HG03196 (cell line): Measurements from ENCODE around the gene FKBP10.
"Not testable (repeated sequence)": the region's sequence is repeated elsewhere in the genome, so short reads cannot be mapped to it uniquely, and the experiment has no call there.

Source experiments
- ATAC-seq: cut with Tn5 transposase; IDR thresholded peaks from one replicate; pipeline ENCODE4 v1.9.1; 2021; ENCODE audit not compliant: unreplicated experiment

The FKBP10 gene, protein sequence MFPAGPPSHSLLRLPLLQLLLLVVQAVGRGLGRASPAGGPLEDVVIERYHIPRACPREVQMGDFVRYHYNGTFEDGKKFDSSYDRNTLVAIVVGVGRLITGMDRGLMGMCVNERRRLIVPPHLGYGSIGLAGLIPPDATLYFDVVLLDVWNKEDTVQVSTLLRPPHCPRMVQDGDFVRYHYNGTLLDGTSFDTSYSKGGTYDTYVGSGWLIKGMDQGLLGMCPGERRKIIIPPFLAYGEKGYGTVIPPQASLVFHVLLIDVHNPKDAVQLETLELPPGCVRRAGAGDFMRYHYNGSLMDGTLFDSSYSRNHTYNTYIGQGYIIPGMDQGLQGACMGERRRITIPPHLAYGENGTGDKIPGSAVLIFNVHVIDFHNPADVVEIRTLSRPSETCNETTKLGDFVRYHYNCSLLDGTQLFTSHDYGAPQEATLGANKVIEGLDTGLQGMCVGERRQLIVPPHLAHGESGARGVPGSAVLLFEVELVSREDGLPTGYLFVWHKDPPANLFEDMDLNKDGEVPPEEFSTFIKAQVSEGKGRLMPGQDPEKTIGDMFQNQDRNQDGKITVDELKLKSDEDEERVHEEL

DNA sequence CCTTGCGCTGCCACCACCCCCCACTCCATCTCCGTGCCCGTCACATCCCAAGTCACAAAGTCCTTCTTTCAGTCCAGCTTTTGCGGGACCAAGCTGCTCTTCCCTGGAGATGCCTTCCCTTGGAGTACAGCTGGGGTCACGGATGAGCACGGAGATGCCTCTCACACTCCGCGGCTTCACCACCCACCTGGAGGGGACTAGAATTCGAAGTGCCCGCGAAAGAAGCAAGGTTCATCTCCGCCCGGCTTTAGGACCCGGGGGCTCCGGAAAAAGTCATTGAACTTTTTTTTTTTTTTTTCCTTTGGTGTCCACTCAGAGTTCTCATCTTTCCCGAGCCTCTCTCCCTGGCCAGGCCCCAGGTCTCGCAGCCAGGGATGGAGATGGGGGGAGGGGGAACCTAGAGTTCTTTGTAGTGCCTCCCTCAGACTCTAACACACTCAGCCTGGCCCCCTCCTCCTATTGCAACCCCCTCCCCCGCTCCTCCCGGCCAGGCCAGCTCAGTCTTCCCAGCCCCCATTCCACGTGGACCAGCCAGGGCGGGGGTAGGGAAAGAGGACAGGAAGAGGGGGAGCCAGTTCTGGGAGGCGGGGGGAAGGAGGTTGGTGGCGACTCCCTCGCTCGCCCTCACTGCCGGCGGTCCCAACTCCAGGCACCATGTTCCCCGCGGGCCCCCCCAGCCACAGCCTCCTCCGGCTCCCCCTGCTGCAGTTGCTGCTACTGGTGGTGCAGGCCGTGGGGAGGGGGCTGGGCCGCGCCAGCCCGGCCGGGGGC is at the start of gene FKBP10:
Gene FKBP10, plus strand, starts transcription at position 624 of the 771 bp plus-strand sequence. Its CDS starts 31 bp downstream, at position 655.
- no peak for ATAC-seq

DNA sequence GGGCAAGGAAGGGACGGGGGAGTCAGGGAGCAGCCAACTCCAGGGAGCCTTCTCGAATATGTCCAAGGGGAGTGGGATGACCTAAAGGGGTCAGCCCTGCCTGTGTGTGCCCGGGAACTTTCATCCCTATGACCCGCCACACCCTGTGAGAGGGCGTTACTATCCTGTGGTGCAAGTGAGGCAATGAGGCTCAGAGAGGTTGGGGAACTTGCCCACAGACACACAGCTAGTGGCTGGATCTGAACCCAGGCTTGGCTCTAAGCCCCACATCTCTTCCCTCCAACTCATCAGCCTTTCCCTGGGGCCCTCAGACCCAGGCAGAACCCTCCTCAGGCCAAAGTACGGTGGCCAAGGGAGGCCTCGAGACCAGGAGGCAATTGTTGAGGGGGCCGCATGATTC is 49.5 kb upstream of the FKBP10 start:
- no peak for ATAC-seq

DNA sequence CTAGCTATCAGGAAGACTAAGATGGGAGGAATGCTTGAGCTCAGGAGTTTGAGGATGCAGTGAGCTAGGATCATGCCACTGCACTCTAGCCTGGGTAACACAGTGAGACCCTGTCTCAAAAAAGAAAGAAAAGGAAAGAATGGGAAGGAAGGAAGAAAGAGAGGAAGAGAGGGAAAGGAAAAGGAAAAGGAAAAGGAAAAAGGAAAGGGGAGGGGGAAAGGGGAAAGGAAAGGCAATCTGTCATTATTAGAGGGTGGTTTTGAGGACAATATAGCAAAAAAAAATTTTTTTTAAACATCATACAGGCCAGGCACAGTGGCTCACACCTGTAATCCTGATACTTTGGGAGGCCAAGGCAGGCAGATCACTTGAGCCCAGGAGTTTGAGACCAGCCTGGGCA is 46.7 kb upstream of the FKBP10 start:
- ATAC-seq, result no peak

DNA sequence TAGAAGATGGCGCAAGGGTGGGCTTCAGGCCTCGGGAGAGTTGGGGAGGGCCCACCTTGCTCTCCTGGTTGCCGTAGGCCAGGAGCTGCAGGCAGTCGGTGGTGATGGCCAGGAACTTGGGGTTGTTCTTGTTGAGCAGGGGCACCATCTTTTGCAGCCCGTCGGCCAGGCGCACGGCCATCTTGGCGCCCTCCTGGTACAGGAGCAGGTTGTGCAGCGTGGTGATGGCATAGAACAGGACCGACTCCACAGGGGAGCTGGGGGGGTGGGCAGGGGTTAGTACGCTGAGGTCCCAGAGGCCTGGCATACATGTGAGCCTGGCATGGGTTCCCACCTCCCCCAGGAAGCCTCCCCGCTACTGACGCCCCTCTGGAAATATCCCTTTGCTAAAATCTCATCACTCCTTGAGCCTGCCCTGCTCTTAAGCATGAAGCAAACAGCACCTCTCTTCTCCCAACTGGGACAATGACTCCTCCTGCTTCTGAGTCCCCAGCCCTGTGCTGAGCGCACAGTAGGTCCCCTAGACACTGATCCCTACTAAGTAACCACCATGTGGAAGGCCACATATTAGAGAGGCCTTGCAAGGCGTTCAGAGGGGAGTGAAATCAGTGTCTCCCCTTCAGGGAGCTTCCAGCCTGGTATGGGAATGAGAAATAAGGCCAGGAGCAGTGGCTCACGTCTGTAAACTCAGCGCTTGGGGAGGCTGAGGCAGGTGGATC is 45.3 kb upstream of the FKBP10 start:
- ATAC-seq, result no peak

DNA sequence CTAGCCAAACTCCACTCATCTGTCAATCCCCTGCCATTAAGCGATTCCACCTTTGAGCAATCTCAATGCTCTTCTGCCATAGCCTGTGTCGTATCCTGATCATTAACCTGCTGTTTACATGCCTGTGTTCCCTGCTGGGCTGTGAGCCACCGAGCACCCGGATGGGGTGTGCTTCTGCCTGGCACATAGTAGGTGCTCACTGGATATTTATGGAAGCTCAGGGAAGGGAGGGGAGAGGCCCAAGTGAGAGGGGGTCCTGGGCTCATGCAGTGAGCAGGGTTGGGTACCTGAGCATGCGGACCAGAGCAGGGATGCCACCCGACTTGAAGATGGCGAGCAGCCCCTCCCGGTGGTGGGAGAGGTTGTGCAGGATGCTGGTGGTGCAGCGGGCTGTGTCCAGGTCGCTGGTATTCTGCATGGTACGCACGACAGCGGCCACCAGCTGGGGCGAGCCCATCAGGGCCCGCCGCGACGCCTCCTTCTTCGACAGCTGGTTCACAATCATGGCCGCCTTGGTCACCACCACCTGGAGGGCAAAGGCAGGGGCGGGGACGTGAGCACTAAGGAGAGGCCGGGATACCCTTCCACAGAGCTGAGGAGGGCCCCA is 44.0 kb upstream of the FKBP10 start:
- no peak for ATAC-seq

DNA sequence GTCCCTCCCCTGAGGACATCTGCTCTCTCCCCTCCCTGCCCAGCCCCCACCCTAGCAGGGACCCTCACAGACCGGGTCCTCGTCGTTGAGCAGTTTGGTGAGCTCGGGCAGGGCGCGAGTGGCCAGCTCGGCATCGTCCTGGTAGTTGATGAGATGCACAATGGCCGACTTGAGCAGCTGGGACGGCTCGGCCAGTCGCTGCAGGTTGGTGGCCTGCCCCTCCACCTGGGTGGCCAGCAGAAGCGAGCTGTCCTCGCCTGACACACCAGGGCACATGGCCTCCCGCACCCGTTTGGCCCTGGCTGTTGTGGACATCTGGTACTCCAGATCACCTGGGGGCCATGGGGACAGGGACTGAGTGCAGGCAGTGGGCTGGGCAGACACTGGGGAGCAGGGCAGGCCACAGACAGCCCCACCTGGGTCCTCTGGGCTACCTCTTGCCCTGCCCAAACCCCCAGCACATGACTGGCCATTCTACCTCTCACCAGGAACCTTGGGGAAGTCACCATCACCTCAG is 43.4 kb upstream of the FKBP10 start:
- ATAC-seq, result no peak

DNA sequence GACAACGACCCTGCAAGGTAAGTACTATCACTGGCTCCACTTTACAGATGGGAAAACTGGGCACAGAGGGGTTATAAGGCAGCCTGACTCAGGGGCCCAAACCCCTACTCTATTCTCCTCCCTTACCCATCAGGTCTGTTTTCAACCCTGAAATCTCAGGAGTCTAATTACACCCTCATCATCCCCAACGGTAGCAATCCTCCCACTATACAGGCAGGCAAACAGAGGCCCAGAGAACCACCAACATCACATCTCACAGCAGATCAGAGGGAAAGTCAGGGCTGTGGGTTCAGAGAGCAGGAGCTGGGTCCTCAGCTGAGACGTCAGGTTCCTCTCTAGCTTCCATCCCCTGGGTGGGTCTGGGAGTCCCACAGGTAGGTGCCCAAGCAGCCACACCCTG is 42.8 kb upstream of the FKBP10 start:
- ATAC-seq, result no peak

DNA sequence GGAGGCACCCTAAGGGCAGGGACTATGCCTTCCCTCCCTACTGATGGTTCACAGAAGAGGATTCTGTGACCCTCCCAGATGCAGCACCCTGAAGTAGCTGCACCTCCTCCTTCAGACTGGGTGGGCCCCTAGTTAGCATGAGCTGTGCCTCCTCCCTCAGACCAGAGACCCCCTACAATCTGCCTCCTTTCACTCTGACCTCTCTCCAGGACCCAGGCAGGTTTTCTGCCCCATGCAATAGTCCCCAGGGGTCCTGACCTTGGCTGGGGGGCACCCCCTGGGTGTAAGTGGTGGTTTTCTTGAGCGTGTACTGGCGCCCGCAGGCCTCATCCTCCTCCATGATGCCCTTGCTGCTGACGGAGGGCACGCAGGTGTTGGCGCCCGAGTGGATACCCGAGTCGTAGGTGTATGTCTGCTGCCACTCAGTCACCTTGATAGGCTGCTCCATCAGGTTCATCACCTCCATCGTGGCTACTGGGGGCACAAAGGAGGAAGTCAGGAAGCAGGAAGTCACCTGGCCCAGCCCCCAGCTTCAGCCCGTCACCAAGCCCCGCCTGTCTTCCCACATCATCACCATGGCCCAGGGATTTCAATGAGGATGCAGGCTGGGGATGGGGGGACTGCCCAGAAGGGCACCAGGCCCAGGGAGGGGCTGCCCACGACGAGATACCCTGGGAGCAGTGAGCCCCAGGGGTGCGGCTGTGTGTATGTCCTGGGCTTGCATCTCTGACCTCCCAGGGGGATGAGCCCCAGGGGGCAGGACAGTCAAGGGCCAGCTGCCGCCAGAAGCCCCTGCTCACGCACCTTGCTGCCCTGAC is 41.2 kb upstream of the FKBP10 start:
- no peak for ATAC-seq

DNA sequence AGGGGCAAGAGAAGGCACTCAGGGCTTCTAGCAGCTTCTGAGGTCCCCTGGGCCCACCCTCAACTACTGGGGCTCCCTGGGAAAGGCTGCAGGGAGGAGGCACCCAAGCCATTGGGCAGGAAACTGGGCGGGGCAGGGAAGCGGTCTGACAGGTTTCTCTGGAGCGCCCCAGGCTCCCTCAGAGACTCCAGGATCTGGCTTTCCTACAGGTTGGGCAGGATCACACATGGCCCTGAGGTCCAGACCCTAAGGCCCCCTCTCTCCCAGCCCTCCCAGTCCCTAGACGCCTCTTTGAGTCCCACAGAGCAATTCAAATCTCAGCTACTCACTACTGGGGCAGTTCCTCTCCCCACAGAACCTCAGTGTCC is 40.6 kb upstream of the FKBP10 start:
- no peak for ATAC-seq

DNA sequence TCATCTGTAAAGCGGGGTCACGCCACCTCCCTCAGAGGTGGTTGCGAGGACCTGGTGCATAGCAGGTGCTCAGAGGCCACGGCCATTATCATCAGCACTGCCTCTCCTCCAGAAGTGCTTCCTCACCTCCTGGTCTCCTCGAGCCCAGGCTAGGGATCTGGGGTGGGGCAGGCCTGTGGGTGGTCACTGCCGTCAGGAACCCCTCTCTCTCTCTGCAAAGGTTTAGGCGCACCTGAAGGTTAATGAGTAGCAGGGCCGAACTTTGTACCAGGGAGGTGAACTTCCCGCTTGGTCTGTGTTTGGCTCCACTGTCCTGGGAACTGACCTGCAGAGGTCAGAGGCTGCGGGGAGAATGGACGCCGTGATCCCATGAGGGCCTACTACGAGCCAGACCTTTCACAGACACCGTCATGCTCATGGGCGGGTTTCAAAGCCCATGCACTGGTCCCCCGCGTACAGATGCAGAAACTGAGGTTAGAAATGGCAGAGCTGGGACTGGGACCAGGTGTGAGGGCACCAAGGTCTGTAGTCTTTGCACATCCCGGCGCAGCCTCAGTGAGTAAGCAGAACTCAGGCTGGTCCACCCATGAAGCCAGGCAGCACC is 40.1 kb upstream of the FKBP10 start:
- ATAC-seq, result no peak

DNA sequence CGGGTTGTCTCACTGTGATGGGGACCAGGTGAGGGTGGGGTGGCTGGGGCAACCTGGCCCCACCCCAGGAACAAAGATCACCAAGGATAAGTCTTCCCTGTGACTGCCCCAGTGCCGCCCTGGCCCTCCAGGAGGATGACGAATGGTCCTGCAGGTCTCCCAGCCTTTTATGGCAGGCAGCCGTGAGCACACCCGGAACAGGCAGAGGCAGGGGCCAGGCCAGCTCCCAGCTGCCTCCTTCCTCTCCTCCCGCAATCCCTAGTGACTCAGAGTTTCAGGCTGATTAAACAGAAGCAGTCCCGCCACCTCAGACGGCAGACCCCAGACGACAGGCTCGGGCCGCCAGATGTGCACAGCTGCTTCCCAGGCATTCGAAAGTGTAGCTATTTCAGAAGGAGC is 39.6 kb upstream of the FKBP10 start:
- no peak for ATAC-seq

DNA sequence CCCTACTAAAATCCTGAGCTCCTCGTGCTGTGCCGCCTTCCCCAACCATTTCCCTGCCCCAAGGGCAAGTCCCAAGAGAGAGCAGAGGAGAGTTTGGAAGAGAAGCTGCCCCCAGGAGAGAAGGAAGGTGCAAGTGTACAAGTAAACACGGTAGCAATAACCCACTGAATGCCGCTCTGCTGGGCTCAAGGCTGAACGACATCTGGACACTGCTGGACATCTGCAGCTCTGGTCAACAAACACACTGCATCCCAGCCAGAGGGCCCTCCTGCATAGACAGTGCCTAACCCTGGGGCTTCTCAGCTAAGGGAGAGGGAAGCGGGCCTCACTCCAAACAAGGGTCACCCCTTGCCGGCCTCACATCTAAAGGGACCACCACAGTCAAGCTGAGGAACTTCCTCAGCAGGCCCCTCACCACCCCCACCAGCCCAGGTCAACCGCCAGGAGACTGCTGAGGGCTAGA is 39.0 kb upstream of the FKBP10 start:
- no peak for ATAC-seq

DNA sequence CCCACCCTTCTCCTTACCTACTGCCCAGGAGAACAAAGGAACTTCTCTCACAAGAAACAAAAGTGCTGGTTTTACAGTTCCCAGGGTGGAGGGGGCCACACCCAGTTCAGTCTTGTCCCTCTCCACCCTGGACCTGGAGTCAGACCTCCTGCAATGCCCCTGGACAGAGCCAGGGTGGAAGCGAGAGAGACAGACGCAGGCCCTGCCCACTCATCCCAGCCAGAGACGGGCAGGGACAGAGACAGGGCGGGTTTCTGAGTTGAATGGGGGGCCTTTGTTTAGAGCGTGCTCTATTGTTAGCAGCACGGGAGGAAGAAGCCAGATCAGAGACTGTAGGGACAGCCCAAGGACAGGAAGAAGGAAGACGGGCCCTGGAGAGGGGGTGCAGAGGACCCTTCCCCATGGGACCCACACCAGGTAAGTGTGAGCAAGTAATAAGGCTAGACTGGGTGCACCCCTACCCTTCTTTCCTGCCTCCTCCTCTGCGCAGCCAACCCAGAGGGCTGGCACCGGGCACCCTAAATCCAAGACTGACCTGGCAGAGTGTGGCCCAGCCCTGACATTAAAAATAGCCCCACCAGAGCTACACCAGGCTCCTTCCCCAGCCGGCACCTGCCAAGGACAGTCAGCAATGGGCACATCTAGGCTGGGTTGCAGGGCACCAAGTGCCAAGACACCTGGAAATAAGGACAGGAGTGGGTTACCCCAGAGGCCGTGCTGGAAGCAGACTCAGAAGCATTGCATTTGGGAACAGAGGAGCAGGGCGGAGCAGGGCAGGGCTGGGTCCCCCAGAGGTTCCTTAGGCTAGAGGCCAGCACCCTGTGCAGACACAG is 37.2 kb upstream of the FKBP10 start:
- no peak for ATAC-seq

DNA sequence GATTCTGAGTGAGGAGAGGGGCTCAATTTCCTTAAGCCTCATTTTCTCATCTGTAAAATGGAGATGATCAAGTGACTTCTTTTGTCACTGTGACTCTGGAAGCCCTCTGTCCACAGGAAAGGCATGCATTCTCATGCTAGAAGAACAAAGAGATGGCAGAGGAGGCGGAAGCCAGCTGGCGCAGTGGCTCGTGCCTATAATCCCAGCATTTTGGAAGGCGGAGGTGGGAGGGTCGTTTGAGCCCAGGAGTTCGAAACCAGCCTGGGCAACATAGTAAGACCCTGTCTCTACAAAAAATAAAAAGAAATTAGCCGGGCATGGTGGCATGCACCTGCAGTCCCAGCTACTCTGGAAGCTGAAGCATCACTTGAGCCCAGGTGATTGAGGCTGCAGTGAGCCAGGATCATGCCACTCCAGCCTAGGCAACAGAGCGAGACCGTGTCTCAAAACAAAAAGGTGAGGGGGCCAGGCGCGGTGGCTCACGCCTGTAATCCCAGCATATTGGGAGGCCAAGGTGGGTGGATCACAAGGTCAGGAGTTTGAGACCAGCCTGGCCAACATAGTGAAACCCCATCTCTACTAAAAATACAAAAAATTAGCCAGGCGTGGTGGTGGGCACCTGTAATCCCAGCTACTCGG is 36.4 kb upstream of the FKBP10 start:
- not testable (repeated sequence) for ATAC-seq

DNA sequence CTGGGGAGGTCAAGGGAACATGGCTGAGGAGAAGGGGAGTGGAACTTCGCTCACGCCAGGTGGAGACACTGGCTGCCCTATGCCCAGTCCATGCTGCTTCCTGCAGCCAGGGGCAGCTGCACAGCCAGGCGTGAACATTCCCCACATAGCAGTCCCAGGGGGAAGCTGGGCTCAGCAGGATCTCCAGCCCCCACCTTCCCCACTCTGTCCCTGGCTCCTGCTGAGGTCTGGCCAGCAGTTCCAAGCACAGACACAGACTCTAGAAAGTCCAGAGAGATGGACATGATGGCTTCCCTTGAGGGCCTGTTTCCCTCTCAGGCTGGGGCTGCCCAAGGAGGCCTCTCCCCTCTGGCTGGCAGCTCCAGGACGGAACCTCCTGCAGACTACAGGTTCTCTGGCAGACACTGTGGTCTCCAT is 35.6 kb upstream of the FKBP10 start:
- no peak for ATAC-seq

DNA sequence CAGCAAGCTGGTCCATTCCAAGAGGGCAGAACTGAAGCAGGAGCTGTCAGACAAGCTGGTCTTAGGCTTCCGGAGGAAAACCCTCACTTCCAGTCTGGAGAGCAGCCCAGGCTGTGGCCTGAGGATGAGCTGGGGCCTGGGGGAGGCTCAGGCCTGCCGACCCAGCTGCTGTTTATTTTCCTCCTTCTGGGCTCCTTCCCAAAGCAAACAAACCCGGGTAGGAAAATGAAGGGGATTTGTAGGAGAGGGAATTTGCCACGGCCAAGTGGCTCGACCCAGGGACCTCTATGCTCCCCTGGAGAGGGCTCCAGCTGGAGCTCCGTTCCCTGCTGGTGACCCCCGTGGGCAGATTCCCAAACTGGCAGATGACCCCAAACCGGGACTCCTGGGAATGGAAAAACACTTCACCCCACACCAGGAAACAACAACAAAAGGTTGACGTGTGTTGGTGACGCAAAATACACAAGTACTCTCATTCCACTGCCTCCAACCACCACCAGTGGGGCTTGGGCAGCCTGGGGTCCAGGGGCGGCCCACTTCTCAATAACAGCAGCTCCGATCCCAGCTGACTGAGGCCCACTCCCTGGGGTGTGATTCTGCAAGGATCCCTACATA is 35.1 kb upstream of the FKBP10 start:
- ATAC-seq, result no peak

DNA sequence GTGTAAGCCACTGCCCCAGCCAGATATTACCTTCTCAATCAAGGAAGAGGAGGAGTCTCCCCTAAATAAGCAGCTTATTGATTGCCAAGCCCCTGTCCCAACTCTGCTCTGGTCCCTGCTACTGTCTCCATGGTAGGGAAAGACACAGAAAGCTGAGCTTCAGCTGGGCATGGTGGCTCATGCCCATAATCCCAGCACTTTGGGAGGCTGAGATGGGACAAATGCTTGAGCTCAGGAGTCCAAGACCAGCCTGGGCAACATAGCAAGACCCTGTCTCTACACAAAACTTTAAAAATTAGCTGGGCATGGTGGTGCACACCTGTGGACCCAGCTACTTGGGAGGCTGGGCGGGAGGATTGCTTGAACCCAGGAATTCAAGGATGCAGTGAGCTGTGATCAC is 32.9 kb upstream of the FKBP10 start:
- ATAC-seq, result no peak
